SH-SY5Y (cell line): ENCODE results near the gene LRRC4C.

Source experiments
- GATA2 ChIP-seq: IDR thresholded peaks from 2 replicates; pipeline ENCODE4 v1.6.1; 2011; ENCODE audit warnings: mild to moderate bottlenecking, low read depth, low read length
- GATA3 ChIP-seq: IDR thresholded peaks from 2 replicates; pipeline ENCODE4 v1.6.1; 2011; ENCODE audit warnings: low read depth, mild to moderate bottlenecking, low read length, moderate library complexity

GRCh38 chr11:40134820-40135570 is 1324.5 kb downstream of the LRRC4C start:
- peak; percentile 35; the same call in 1 of the 2 replicates for TF ChIP-seq GATA2
- no peak for TF ChIP-seq GATA3
